Mammary epithelial cell (primary cell): Measurements from ENCODE around the gene BEND7.

ENCODE experiments used
- EZH2 ChIP-seq: IDR thresholded peaks from 2 replicates; pipeline ENCODE4 v1.6.1; 2012; ENCODE audit warnings: low read length, inconsistent platforms, borderline replicate concordance
- TF ChIP-seq, protein P1 (sequence below), 2 donors: IDR thresholded peaks in 1 of 2; conservative IDR thresholded peaks in 1 of 2; 2 replicates each; pipeline ENCODE4 v1.5.1; 2011 to 2012; ENCODE audit warnings: inconsistent platforms in 2 of 2, low read length in 2 of 2, mild to moderate bottlenecking in 2 of 2, control low read depth in 1 of 2, low read depth in 1 of 2; ENCODE audit not compliant: insufficient read depth in 1 of 2; ENCODE audit errors: extremely low read depth in 1 of 2

DNA sequence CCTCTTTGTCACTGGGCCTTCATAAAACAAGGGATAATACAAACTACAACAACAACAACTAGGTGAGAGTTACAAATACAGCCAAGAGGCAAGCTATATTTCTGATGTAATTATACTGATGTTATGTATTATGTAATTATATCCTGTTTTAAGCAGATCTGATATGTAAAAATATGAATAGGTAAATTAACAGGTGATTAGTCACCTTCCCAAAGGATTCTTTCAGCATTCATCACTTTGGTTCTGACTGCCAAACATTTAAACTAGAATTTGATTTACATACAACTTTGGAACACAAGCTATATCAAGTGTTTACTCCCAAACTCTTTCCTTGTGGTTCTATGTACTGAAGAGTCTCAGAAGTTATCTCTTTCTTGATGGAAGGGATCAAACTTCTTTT is 53.7 kb downstream of the BEND7 start:
- no peak for TF ChIP-seq EZH2
- TF ChIP-seq, protein P1, sequence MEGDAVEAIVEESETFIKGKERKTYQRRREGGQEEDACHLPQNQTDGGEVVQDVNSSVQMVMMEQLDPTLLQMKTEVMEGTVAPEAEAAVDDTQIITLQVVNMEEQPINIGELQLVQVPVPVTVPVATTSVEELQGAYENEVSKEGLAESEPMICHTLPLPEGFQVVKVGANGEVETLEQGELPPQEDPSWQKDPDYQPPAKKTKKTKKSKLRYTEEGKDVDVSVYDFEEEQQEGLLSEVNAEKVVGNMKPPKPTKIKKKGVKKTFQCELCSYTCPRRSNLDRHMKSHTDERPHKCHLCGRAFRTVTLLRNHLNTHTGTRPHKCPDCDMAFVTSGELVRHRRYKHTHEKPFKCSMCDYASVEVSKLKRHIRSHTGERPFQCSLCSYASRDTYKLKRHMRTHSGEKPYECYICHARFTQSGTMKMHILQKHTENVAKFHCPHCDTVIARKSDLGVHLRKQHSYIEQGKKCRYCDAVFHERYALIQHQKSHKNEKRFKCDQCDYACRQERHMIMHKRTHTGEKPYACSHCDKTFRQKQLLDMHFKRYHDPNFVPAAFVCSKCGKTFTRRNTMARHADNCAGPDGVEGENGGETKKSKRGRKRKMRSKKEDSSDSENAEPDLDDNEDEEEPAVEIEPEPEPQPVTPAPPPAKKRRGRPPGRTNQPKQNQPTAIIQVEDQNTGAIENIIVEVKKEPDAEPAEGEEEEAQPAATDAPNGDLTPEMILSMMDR (conservative IDR thresholded peaks at IDR 0.05 in 1 of 2, IDR thresholded peaks at IDR 0.05 in 1 of 2; ENCODE audit: extremely low read depth in 1 of 2, insufficient read depth in 1 of 2, low read depth in 1 of 2, low read length in 2 of 2): no peak
